ENCODE measurements around the gene UBA1.

- TF ChIP-seq ESRRA (IDR thresholded peaks at IDR 0.05; ENCODE audit: borderline replicate concordance, low read length), result no peak
- TF ChIP-seq ZSCAN20 (CRISPR knock-in tag; IDR thresholded peaks at IDR 0.05), result no peak
- no peak for TF ChIP-seq FOSB (CRISPR knock-in tag; IDR thresholded peaks at IDR 0.05)
- TF ChIP-seq CTCF (IDR thresholded peaks at IDR 0.05), result no peak
Measured at GRCh38 chrX:47245156-47245555, 51.5 kb downstream of the UBA1 start.

Data from A549 (cell line).